HepG2 (cell line): Measurements from ENCODE around the gene RPL38. TPM values are rescaled to one million over a fixed set of nuclear protein-coding genes. Genes with fewer than 3 reads are reported as not detected.
A peak's percentile ranks its signal among the peaks of the same experiment; 100 is the strongest.

ENCODE experiments used
- AGO1 ChIP-seq: fragments of 200-400 bp; formaldehyde crosslinking; IDR thresholded peaks from 2 replicates; pipeline ENCODE4 v1.6.1; 2017; ENCODE audit warnings: mild to moderate bottlenecking, low read depth, low read length, moderate library complexity; ENCODE audit not compliant: poor library complexity, severe bottlenecking
- AGO2 ChIP-seq: fragments of 200-400 bp; formaldehyde crosslinking; optimal IDR thresholded peaks from 2 replicates; pipeline ENCODE3; 2017; ENCODE audit warnings: mild to moderate bottlenecking, low read depth, low read length, moderate library complexity
- ATF7-NPFF ChIP-seq: sonication (generic); formaldehyde crosslinking; IDR thresholded peaks from 2 replicates; pipeline ENCODE4 v1.8.1; 2023; ENCODE audit warnings: mild to moderate bottlenecking, low read depth, missing genetic modification reagents, moderate library complexity
- FOSL2 ChIP-seq: sonication (generic); formaldehyde crosslinking; IDR thresholded peaks from 2 replicates; pipeline ENCODE4 v1.4.0; 2020; ENCODE audit warnings: missing genetic modification reagents
- FOXJ3 ChIP-seq: sonication (generic); formaldehyde crosslinking; IDR thresholded peaks from 2 replicates; pipeline ENCODE4 v1.4.0; 2020; ENCODE audit warnings: missing genetic modification reagents, mild to moderate bottlenecking, borderline replicate concordance
- HDAC1 ChIP-seq: sonication (generic); formaldehyde crosslinking; IDR thresholded peaks from 2 replicates; pipeline ENCODE4 v1.5.1; 2020; ENCODE audit warnings: mild to moderate bottlenecking, missing genetic modification reagents
- MBD4 ChIP-seq: IDR thresholded peaks from 2 replicates; pipeline ENCODE4 v1.6.1; 2012; ENCODE audit warnings: low read length, inconsistent platforms, borderline replicate concordance
- MEF2D ChIP-seq: sonication (generic); formaldehyde crosslinking; IDR thresholded peaks from 2 replicates; pipeline ENCODE4 v1.5.1; 2020; ENCODE audit warnings: mild to moderate bottlenecking, missing genetic modification reagents
- MTF2 ChIP-seq: sonication (generic); formaldehyde crosslinking; IDR thresholded peaks from 2 replicates; pipeline ENCODE4 v1.5.0; 2020; ENCODE audit warnings: missing genetic modification reagents, borderline replicate concordance
- NFKB2 ChIP-seq: sonication (generic); formaldehyde crosslinking; IDR thresholded peaks from 2 replicates; pipeline ENCODE4 v1.4.0; 2020; ENCODE audit warnings: missing genetic modification reagents, borderline replicate concordance
- NONO ChIP-seq, 2 experiments: fragments of 450-650 bp in 1 of 2; sonication (generic) in 1 of 2; formaldehyde crosslinking in 1 of 2; IDR thresholded peaks in 1 of 2; conservative IDR thresholded peaks in 1 of 2; 2 replicates each; pipeline versions ENCODE4 v1.6.1 to v1.8.0; 2017 to 2022; ENCODE audit warnings: mild to moderate bottlenecking in 1 of 2, missing genetic modification reagents in 1 of 2, moderate library complexity in 1 of 2
- SNAI1 ChIP-seq: sonication (generic); formaldehyde crosslinking; IDR thresholded peaks from 2 replicates; pipeline ENCODE4 v1.5.0; 2020; ENCODE audit warnings: mild to moderate bottlenecking, missing genetic modification reagents, borderline replicate concordance
- SP5 ChIP-seq: IDR thresholded peaks from 2 replicates; pipeline ENCODE4 v1.6.1; 2016; ENCODE audit warnings: low read depth, borderline replicate concordance
- TBL1XR1 ChIP-seq: fragments of 150-350 bp; IDR thresholded peaks from 2 replicates; pipeline ENCODE4 v1.6.1; 2014; ENCODE audit warnings: borderline replicate concordance, low read length; ENCODE audit not compliant: partially characterized antibody
- XRCC5 ChIP-seq: fragments of 200-400 bp; formaldehyde crosslinking; optimal IDR thresholded peaks from 2 replicates; pipeline ENCODE3; 2017; ENCODE audit warnings: mild to moderate bottlenecking, low read length
- ZBTB8A ChIP-seq: sonication (generic); formaldehyde crosslinking; IDR thresholded peaks from 2 replicates; pipeline ENCODE4 v1.4.0; 2020; ENCODE audit warnings: mild to moderate bottlenecking, low read depth, missing genetic modification reagents, borderline replicate concordance
- ZNF143 ChIP-seq: sonication (generic); formaldehyde crosslinking; IDR thresholded peaks from 2 replicates; pipeline ENCODE4 v1.4.0; 2020; ENCODE audit warnings: missing genetic modification reagents
- ZNF569 ChIP-seq: sonication (generic); formaldehyde crosslinking; IDR thresholded peaks from 2 replicates; pipeline ENCODE4 v1.5.0; 2020; ENCODE audit warnings: mild to moderate bottlenecking, missing genetic modification reagents, moderate library complexity, borderline replicate concordance
- ZNF720 ChIP-seq: sonication (generic); formaldehyde crosslinking; IDR thresholded peaks from 2 replicates; pipeline ENCODE4 v1.4.0; 2020; ENCODE audit warnings: missing genetic modification reagents
- ZNF776 ChIP-seq: sonication (generic); formaldehyde crosslinking; IDR thresholded peaks from 2 replicates; pipeline ENCODE4 v1.4.0; 2020; ENCODE audit warnings: mild to moderate bottlenecking, missing genetic modification reagents
- ZNF891 ChIP-seq: sonication (generic); formaldehyde crosslinking; IDR thresholded peaks from 2 replicates; pipeline ENCODE4 v1.5.0; 2020; ENCODE audit warnings: mild to moderate bottlenecking, missing genetic modification reagents
- polyA plus RNA-seq, 8 experiments: library from polyadenylated mRNA; depleted of rRNA in 3 of 8; stranded (reverse) in 7 of 8; unstranded in 1 of 8; fragments of >200 nt; fragmentation: Illumina TruSeq in 4 of 8; extraction: Trizol in 4 of 8; gene quantifications; 2 replicates each; pipeline versions ENCODE4 v1.2.1 to v1.2.3, GENCODE V29; 2011 to 2016; ENCODE audit warnings: low read depth in 4 of 8, missing spikeins in 1 of 8, mixed read lengths in 1 of 8; ENCODE audit not compliant: insufficient read depth in 1 of 8
- total RNA-seq, 5 experiments: library from RNA; depleted of rRNA; stranded (reverse); fragments of >200 nt; fragmentation: Illumina TruSeq; extraction: Trizol; gene quantifications; 2 replicates each; pipeline ENCODE4 v1.2.3, GENCODE V29; 2016; ENCODE audit warnings: low read depth in 1 of 5
- TF ChIP-seq, protein P1 (sequence below): sonication (generic); formaldehyde crosslinking; IDR thresholded peaks from 2 replicates; pipeline ENCODE4 v1.4.0; 2020; ENCODE audit warnings: missing genetic modification reagents, borderline replicate concordance
- TF ChIP-seq, protein P2 (sequence below): sonication (generic); formaldehyde crosslinking; IDR thresholded peaks from 2 replicates; pipeline ENCODE4 v1.5.0; 2020; ENCODE audit warnings: mild to moderate bottlenecking, low read depth, missing genetic modification reagents, borderline replicate concordance
- TF ChIP-seq, protein P3 (sequence below): sonication (generic); formaldehyde crosslinking; IDR thresholded peaks from 2 replicates; pipeline ENCODE4 v1.4.0; 2020; ENCODE audit warnings: missing genetic modification reagents

The RPL38 gene
- total and polyA plus RNA-seq, 2 of the 13 experiments (the other 11 are each of a cell fraction or from before 2014, with no cell fraction given) = 2,370 to 2,372 TPM

GRCh38 chr17:74212913-74213791 lies 9.7 kb downstream of the RPL38 start, which contains the start of gene TTYH2 (continued):
- TF ChIP-seq AGO1 (no peak), TBL1XR1 (no peak), ZBTB8A (CRISPR knock-in tag) (peak; percentile 100), FOXJ3 (no peak), AGO2 (no peak), XRCC5 (peak; percentile 8), FOSL2 (CRISPR knock-in tag) (no peak), HDAC1 (CRISPR knock-in tag) (no peak), MTF2 (CRISPR knock-in tag) (peak; percentile 78; the same call in 1 of the 2 replicates), ZNF143 (CRISPR knock-in tag) (0 out of 2 replicates have a peak, but pooled peaks have one; percentile 46), ZNF569 (CRISPR knock-in tag) (no peak), MEF2D (CRISPR knock-in tag) (no peak), ATF7-NPFF (CRISPR knock-in tag) (0 out of 2 replicates have a peak, but pooled peaks have one; percentile 11), SNAI1 (CRISPR knock-in tag) (no peak), MBD4 (no peak), ZNF776 (CRISPR knock-in tag) (0 out of 2 replicates have a peak, but pooled peaks have one; percentile 46), ZNF891 (CRISPR knock-in tag) (0 out of 2 replicates have a peak, but pooled peaks have one; percentile 23), NFKB2 (CRISPR knock-in tag) (peak; percentile 43; the same call in 1 of the 2 replicates), SP5 (peak; percentile 94), ZNF720 (CRISPR knock-in tag) (no peak), NONO (IDR thresholded peaks at IDR 0.05) (peak; percentile 100; the same call in 1 of the 2 replicates), NONO (CRISPR knock-in tag; conservative IDR thresholded peaks at IDR 0.05) (no peak)
- TF ChIP-seq, protein P1, sequence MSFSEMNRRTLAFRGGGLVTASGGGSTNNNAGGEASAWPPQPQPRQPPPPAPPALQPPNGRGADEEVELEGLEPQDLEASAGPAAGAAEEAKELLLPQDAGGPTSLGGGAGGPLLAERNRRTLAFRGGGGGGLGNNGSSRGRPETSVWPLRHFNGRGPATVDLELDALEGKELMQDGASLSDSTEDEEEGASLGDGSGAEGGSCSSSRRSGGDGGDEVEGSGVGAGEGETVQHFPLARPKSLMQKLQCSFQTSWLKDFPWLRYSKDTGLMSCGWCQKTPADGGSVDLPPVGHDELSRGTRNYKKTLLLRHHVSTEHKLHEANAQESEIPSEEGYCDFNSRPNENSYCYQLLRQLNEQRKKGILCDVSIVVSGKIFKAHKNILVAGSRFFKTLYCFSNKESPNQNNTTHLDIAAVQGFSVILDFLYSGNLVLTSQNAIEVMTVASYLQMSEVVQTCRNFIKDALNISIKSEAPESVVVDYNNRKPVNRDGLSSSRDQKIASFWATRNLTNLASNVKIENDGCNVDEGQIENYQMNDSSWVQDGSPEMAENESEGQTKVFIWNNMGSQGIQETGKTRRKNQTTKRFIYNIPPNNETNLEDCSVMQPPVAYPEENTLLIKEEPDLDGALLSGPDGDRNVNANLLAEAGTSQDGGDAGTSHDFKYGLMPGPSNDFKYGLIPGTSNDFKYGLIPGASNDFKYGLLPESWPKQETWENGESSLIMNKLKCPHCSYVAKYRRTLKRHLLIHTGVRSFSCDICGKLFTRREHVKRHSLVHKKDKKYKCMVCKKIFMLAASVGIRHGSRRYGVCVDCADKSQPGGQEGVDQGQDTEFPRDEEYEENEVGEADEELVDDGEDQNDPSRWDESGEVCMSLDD (CRISPR knock-in tag) = 0 out of 2 replicates have a peak, but pooled peaks have one; percentile 34
- TF ChIP-seq, protein P2, sequence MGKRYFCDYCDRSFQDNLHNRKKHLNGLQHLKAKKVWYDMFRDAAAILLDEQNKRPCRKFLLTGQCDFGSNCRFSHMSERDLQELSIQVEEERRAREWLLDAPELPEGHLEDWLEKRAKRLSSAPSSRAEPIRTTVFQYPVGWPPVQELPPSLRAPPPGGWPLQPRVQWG (CRISPR knock-in tag) = no peak
- TF ChIP-seq, protein P3, sequence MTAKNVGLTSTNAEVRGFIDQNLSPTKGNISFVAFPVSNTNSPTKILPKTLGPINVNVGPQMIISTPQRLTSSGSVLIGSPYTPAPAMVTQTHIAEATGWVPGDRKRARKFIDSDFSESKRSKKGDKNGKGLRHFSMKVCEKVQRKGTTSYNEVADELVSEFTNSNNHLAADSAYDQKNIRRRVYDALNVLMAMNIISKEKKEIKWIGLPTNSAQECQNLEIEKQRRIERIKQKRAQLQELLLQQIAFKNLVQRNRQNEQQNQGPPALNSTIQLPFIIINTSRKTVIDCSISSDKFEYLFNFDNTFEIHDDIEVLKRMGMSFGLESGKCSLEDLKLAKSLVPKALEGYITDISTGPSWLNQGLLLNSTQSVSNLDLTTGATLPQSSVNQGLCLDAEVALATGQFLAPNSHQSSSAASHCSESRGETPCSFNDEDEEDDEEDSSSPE (CRISPR knock-in tag) = peak; percentile 64; the same call in 1 of the 2 replicates
